DND-41 (cell line): ENCODE data around the gene WWC1.

ENCODE experiments used
- ATAC-seq: fragments of 200-7000 bp; cut with Tn5 transposase; 3 replicates; pipeline ENCODE4 v1.9.1; 2021; ENCODE audit warnings: low read depth; ENCODE audit not compliant: insufficient read depth
- DNase-seq: peaks from one replicate; pipeline ENCODE4 v3.0.0-alpha.2; 2020
- H2AFZ ChIP-seq: 2 replicates; pipeline ENCODE4 v1.6.0; 2012; ENCODE audit warnings: low read depth, low read length
- H3K27ac ChIP-seq: 2 replicates; pipeline ENCODE4 v1.5.1; 2012; ENCODE audit warnings: low read length, inconsistent platforms
- H3K27me3 ChIP-seq: fragments of 200-600 bp; sonication (generic); 2 replicates; pipeline ENCODE4 v1.6.0; 2012; ENCODE audit warnings: low read length, mild to moderate bottlenecking, inconsistent platforms; ENCODE audit not compliant: insufficient read depth, poor library complexity
- H3K36me3 ChIP-seq: 2 replicates; pipeline ENCODE4 v1.5.1; 2012; ENCODE audit warnings: low read length, inconsistent platforms; ENCODE audit not compliant: insufficient read depth
- H3K4me1 ChIP-seq: 2 replicates; pipeline ENCODE4 v1.5.1; 2012; ENCODE audit warnings: mild to moderate bottlenecking, low read length; ENCODE audit not compliant: insufficient read depth
- H3K4me2 ChIP-seq: 2 replicates; pipeline ENCODE4 v1.6.0; 2012; ENCODE audit warnings: mild to moderate bottlenecking, moderate library complexity, low read length, inconsistent platforms; ENCODE audit not compliant: insufficient read depth
- H3K4me3 ChIP-seq, 2 experiments: fragments of 200-600 bp in 1 of 2; shearing (Covaris generic) in 1 of 2; 2 replicates each; pipeline ENCODE4 v1.5.1; 2012 to 2016; ENCODE audit warnings: inconsistent platforms in 2 of 2, low read length in 2 of 2, mild to moderate bottlenecking in 2 of 2, low read depth in 1 of 2, moderate library complexity in 1 of 2
- H3K79me2 ChIP-seq: 2 replicates; pipeline ENCODE4 v1.6.0; 2012; ENCODE audit warnings: low read length, inconsistent platforms; ENCODE audit not compliant: insufficient read depth
- H3K9ac ChIP-seq: 2 replicates; pipeline ENCODE4 v1.6.0; 2012; ENCODE audit warnings: low read depth, mild to moderate bottlenecking, inconsistent platforms, low read length, moderate library complexity
- H3K9me3 ChIP-seq: 2 replicates; pipeline ENCODE4 v1.5.1; 2012; ENCODE audit warnings: low read length, moderate library complexity, mild to moderate bottlenecking, inconsistent platforms; ENCODE audit not compliant: insufficient read depth, severe bottlenecking
- H4K20me1 ChIP-seq: 2 replicates; pipeline ENCODE4 v1.6.0; 2012; ENCODE audit warnings: low read length; ENCODE audit not compliant: insufficient read depth
- CTCF ChIP-seq: IDR thresholded peaks from 2 replicates; pipeline ENCODE4 v1.5.1; 2012; ENCODE audit warnings: borderline replicate concordance, low read length, moderate library complexity, mild to moderate bottlenecking; ENCODE audit not compliant: poor library complexity, severe bottlenecking; ENCODE audit errors: extremely low read depth
- EZH2 ChIP-seq: IDR thresholded peaks from 3 replicates; pipeline ENCODE4 v1.6.1; 2012; ENCODE audit warnings: borderline replicate concordance, low read depth, mild to moderate bottlenecking, moderate library complexity, low read length, inconsistent platforms; ENCODE audit not compliant: severe bottlenecking

The WWC1 gene

GRCh38 chr5:168464641-168465040 lies 173.2 kb downstream of the WWC1 start:
- ATAC-seq: no peak
- no peak for DNase-seq
- H3K9me3 ChIP-seq: no peaks in the 10 kb centered on the region
- no peak overlapping the region for H3K4me2 ChIP-seq
- H3K27me3 ChIP-seq: no peaks in the 10 kb centered on the region
- H3K27ac ChIP-seq: no peak overlapping the region
- no peak overlapping the region for H2AFZ ChIP-seq
- H4K20me1 ChIP-seq: no peaks in the 10 kb centered on the region
- no peak overlapping the region for H3K9ac ChIP-seq
- no peaks in the 10 kb centered on the region for H3K79me2 ChIP-seq
- H3K4me1 ChIP-seq: no peaks in the 10 kb centered on the region
- H3K36me3 ChIP-seq: no peaks in the 10 kb centered on the region
- no peak for TF ChIP-seq CTCF
- TF ChIP-seq EZH2: no peak
- no peak overlapping the region for H3K4me3 ChIP-seq

GRCh38 chr5:168467755-168468330 lies 176.4 kb downstream of the WWC1 start:
- Histone ChIP-seq H3K27me3 (no peaks in the 10 kb centered on the region), H2AFZ (no peak overlapping the region), H3K4me2 (no peak overlapping the region), H4K20me1 (no peaks in the 10 kb centered on the region), H3K9ac (no peak overlapping the region), H3K36me3 (no peaks in the 10 kb centered on the region), H3K79me2 (no peaks in the 10 kb centered on the region), H3K9me3 (no peaks in the 10 kb centered on the region), H3K27ac (no peak overlapping the region), H3K4me3 (no peak overlapping the region), H3K4me1 (no peaks in the 10 kb centered on the region)
- ATAC-seq (no peak), DNase-seq (no peak)
- no peak for TF ChIP-seq EZH2

GRCh38 chr5:168468836-168469235 lies 177.4 kb downstream of the WWC1 start:
- no peaks in the 10 kb centered on the region for H3K27me3 ChIP-seq
- no peaks in the 10 kb centered on the region for H3K36me3 ChIP-seq
- no peaks in the 10 kb centered on the region for H3K9me3 ChIP-seq
- ATAC-seq: no peak
- H3K4me1 ChIP-seq: no peaks in the 10 kb centered on the region
- H3K4me2 ChIP-seq: no peak overlapping the region
- TF ChIP-seq CTCF (no peak), EZH2 (no peak)
- H3K4me3 ChIP-seq: no peak overlapping the region
- no peaks in the 10 kb centered on the region for H4K20me1 ChIP-seq
- H3K79me2 ChIP-seq: no peaks in the 10 kb centered on the region
- DNase-seq: no peak
- no peak overlapping the region for H3K9ac ChIP-seq
- no peak overlapping the region for H2AFZ ChIP-seq
- no peak overlapping the region for H3K27ac ChIP-seq

- ATAC-seq: no peak
- no peak for DNase-seq
- no peaks in the 10 kb centered on the region for H4K20me1 ChIP-seq
Observed at GRCh38 chr5:168469816-168470215, 178.4 kb downstream of the WWC1 start.

More at GRCh38 chr5:168469816-168470215, 178.4 kb downstream of the WWC1 start:
- H2AFZ ChIP-seq: no peak overlapping the region
- no peaks in the 10 kb centered on the region for H3K79me2 ChIP-seq
- H3K36me3 ChIP-seq: no peaks in the 10 kb centered on the region
- no peak overlapping the region for H3K4me3 ChIP-seq
- no peaks in the 10 kb centered on the region for H3K9me3 ChIP-seq
- no peaks in the 10 kb centered on the region for H3K27me3 ChIP-seq
- no peak overlapping the region for H3K4me2 ChIP-seq
- TF ChIP-seq CTCF (no peak), EZH2 (no peak)
- H3K9ac ChIP-seq: no peak overlapping the region
- H3K27ac ChIP-seq: no peak overlapping the region
- no peaks in the 10 kb centered on the region for H3K4me1 ChIP-seq
